ENCODE data around the gene APOBEC3G.
"Not testable (repeated sequence)": the region's sequence is repeated elsewhere in the genome, so short reads cannot be mapped to it uniquely, and the experiment has no call there.

The APOBEC3G gene

GRCh38 chr22:39068033-39068785 is 8.9 kb upstream of the APOBEC3G start:
- no peak for TF ChIP-seq CTCF (IDR thresholded peaks at IDR 0.05; ENCODE audit: low read length)
- no peak for TF ChIP-seq EZH2 (IDR thresholded peaks at IDR 0.05; ENCODE audit: borderline replicate concordance, low read length)
- no peaks in the 10 kb centered on the region for H3F3A ChIP-seq (ENCODE audit: insufficient read depth, low read length)
- H2AFZ ChIP-seq (ENCODE audit: low read length) = no peak overlapping the region
- H3K79me2 ChIP-seq (ENCODE audit: insufficient read depth, low read length) = no peaks in the 10 kb centered on the region
- no peak overlapping the region for H3K27ac ChIP-seq (ENCODE audit: low read depth, low read length, poor library complexity, severe bottlenecking)
- no peak overlapping the region for H3K9ac ChIP-seq (ENCODE audit: low read length)
- H3K4me2 ChIP-seq (ENCODE audit: low read length) = no peak overlapping the region
- no peak overlapping the region for H3K4me3 ChIP-seq (ENCODE audit: low read depth, low read length, poor library complexity, severe bottlenecking)
- no peaks in the 10 kb centered on the region for H4K20me1 ChIP-seq (ENCODE audit: insufficient read depth, low read length)
- H3K36me3 ChIP-seq (ENCODE audit: insufficient read depth, low read length) = no peaks in the 10 kb centered on the region
- peaks cover 6% of the 10 kb centered on the region for H3K4me1 ChIP-seq (ENCODE audit: insufficient read depth, low read length, severe bottlenecking)
- H3K9me3 ChIP-seq (ENCODE audit: low read length) = no peaks in the 10 kb centered on the region
- H3K27me3 ChIP-seq (ENCODE audit: insufficient read depth, low read length) = peaks cover 4% of the 10 kb centered on the region; the same call in 1 of the 2 replicates
- H3K9me2 ChIP-seq (ENCODE audit: low read depth, low read length) = no peaks in the 10 kb centered on the region

- Histone ChIP-seq H3K9ac (ENCODE audit: low read length) (no peak overlapping the region), H3K4me1 (ENCODE audit: insufficient read depth, low read length, severe bottlenecking) (no peaks in the 10 kb centered on the region), H3K9me3 (ENCODE audit: low read length) (no peaks in the 10 kb centered on the region), H3K9me2 (ENCODE audit: low read depth, low read length) (no peaks in the 10 kb centered on the region), H3K36me3 (ENCODE audit: insufficient read depth, low read length) (no peaks in the 10 kb centered on the region), H3K4me3 (ENCODE audit: low read depth, low read length, poor library complexity, severe bottlenecking) (no peak overlapping the region), H3K27me3 (ENCODE audit: insufficient read depth, low read length) (peaks cover 4% of the 10 kb centered on the region; the same call in 1 of the 2 replicates), H3K79me2 (ENCODE audit: insufficient read depth, low read length) (no peaks in the 10 kb centered on the region), H2AFZ (ENCODE audit: low read length) (no peak overlapping the region), H3F3A (ENCODE audit: insufficient read depth, low read length) (no peaks in the 10 kb centered on the region), H4K20me1 (ENCODE audit: insufficient read depth, low read length) (no peaks in the 10 kb centered on the region), H3K4me2 (ENCODE audit: low read length) (no peak overlapping the region), H3K27ac (ENCODE audit: low read depth, low read length, poor library complexity, severe bottlenecking) (no peak overlapping the region)
- no peak for TF ChIP-seq EZH2 (IDR thresholded peaks at IDR 0.05; ENCODE audit: borderline replicate concordance, low read length)
- no peak for TF ChIP-seq CTCF (IDR thresholded peaks at IDR 0.05; ENCODE audit: low read length)
These were observed 6.9 kb upstream of the APOBEC3G start for GRCh38 chr22:39070186-39070585.

GRCh38 chr22:39072581-39072981 is 4.5 kb upstream of the APOBEC3G start:
- H3K4me2 ChIP-seq (ENCODE audit: low read length); H4K20me1 ChIP-seq (ENCODE audit: insufficient read depth, low read length); H3K9me2 ChIP-seq (ENCODE audit: low read depth, low read length); H3K9ac ChIP-seq (ENCODE audit: low read length); H3K27ac ChIP-seq (ENCODE audit: low read depth, low read length, poor library complexity, severe bottlenecking); H3F3A ChIP-seq (ENCODE audit: insufficient read depth, low read length); H3K36me3 ChIP-seq (ENCODE audit: insufficient read depth, low read length); H3K4me1 ChIP-seq (ENCODE audit: insufficient read depth, low read length, severe bottlenecking); H2AFZ ChIP-seq (ENCODE audit: low read length); H3K4me3 ChIP-seq (ENCODE audit: low read depth, low read length, poor library complexity, severe bottlenecking); H3K79me2 ChIP-seq (ENCODE audit: insufficient read depth, low read length); H3K9me3 ChIP-seq (ENCODE audit: low read length); H3K27me3 ChIP-seq (ENCODE audit: insufficient read depth, low read length): not testable (repeated sequence)

GRCh38 chr22:39073981-39074380 is 3.1 kb upstream of the APOBEC3G start:
- no peaks in the 10 kb centered on the region for H3K4me1 ChIP-seq (ENCODE audit: insufficient read depth, low read length, severe bottlenecking)
- H3K36me3 ChIP-seq (ENCODE audit: insufficient read depth, low read length) = no peaks in the 10 kb centered on the region
- H3K4me2 ChIP-seq (ENCODE audit: low read length) = no peak overlapping the region
- H3F3A ChIP-seq (ENCODE audit: insufficient read depth, low read length) = no peaks in the 10 kb centered on the region
- no peak overlapping the region for H2AFZ ChIP-seq (ENCODE audit: low read length)
- H3K27ac ChIP-seq (ENCODE audit: low read depth, low read length, poor library complexity, severe bottlenecking) = no peak overlapping the region
- no peaks in the 10 kb centered on the region for H3K79me2 ChIP-seq (ENCODE audit: insufficient read depth, low read length)
- no peaks in the 10 kb centered on the region for H3K9me2 ChIP-seq (ENCODE audit: low read depth, low read length)
- no peak overlapping the region for H3K4me3 ChIP-seq (ENCODE audit: low read depth, low read length, poor library complexity, severe bottlenecking)
- TF ChIP-seq EZH2 (IDR thresholded peaks at IDR 0.05; ENCODE audit: borderline replicate concordance, low read length) (no peak), CTCF (IDR thresholded peaks at IDR 0.05; ENCODE audit: low read length) (no peak)
- H3K9ac ChIP-seq (ENCODE audit: low read length) = no peak overlapping the region
- no peaks in the 10 kb centered on the region for H3K9me3 ChIP-seq (ENCODE audit: low read length)
- no peaks in the 10 kb centered on the region for H4K20me1 ChIP-seq (ENCODE audit: insufficient read depth, low read length)
- no peaks in the 10 kb centered on the region; the same call in 1 of the 2 replicates for H3K27me3 ChIP-seq (ENCODE audit: insufficient read depth, low read length)

- not testable (repeated sequence) for H3K4me2 ChIP-seq (ENCODE audit: low read length); H3K9me3 ChIP-seq (ENCODE audit: low read length); H3K9me2 ChIP-seq (ENCODE audit: low read depth, low read length); H3K27ac ChIP-seq (ENCODE audit: low read depth, low read length, poor library complexity, severe bottlenecking); H3K36me3 ChIP-seq (ENCODE audit: insufficient read depth, low read length); H2AFZ ChIP-seq (ENCODE audit: low read length); H3F3A ChIP-seq (ENCODE audit: insufficient read depth, low read length); H3K4me1 ChIP-seq (ENCODE audit: insufficient read depth, low read length, severe bottlenecking); H4K20me1 ChIP-seq (ENCODE audit: insufficient read depth, low read length); H3K9ac ChIP-seq (ENCODE audit: low read length); H3K4me3 ChIP-seq (ENCODE audit: low read depth, low read length, poor library complexity, severe bottlenecking); H3K27me3 ChIP-seq (ENCODE audit: insufficient read depth, low read length); H3K79me2 ChIP-seq (ENCODE audit: insufficient read depth, low read length)
These were observed 685 bp upstream of the APOBEC3G start for GRCh38 chr22:39076155-39077025.
